ENCODE data around the gene SBNO2.

Gene SBNO2

GRCh38 chr19:1108291-1109031, 65.6 kb downstream of the SBNO2 start:
- no peak for DNase-seq (ENCODE audit: low read depth, low spot score)

GRCh38 chr19:1107661-1108261, 66.3 kb downstream of the SBNO2 start:
- no peak for DNase-seq (ENCODE audit: low read depth, low spot score)

- DNase-seq (ENCODE audit: low read depth, low spot score) = peak; percentile 55
Measured at GRCh38 chr19:1106841-1107660, 67.0 kb downstream of the SBNO2 start.

GRCh38 chr19:1105873-1106840, 67.9 kb downstream of the SBNO2 start:
- DNase-seq (ENCODE audit: low read depth, low spot score) = no peak

GRCh38 chr19:1105008-1105872, 68.8 kb downstream of the SBNO2 start:
- DNase-seq (ENCODE audit: low read depth, low spot score) = peak; percentile 73

GRCh38 chr19:1104311-1105007, 69.6 kb downstream of the SBNO2 start:
- peak; percentile 60 for DNase-seq (ENCODE audit: low read depth, low spot score)

GRCh38 chr19:1103708-1104310, 70.3 kb downstream of the SBNO2 start, which contains the start of gene GPX4:
TSS of gene GPX4 (plus strand) at chr19:1103994. CDS start at chr19:1104044, 50 bp downstream.
- DNase-seq (ENCODE audit: low read depth, low spot score) = peak; percentile 99

GRCh38 chr19:1103132-1103707, 70.8 kb downstream of the SBNO2 start:
- no peak for DNase-seq (ENCODE audit: low read depth, low spot score)

GRCh38 chr19:1102407-1103131, 71.5 kb downstream of the SBNO2 start:
- peak; percentile 62 for DNase-seq (ENCODE audit: low read depth, low spot score)

GRCh38 chr19:1101337-1101698, 72.8 kb downstream of the SBNO2 start:
- no peak for DNase-seq (ENCODE audit: low read depth, low spot score)

- peak; percentile 62 for DNase-seq (ENCODE audit: low read depth, low spot score)
Measured at GRCh38 chr19:1098177-1099051, 75.7 kb downstream of the SBNO2 start.

GRCh38 chr19:1097810-1098176, 76.3 kb downstream of the SBNO2 start:
- no peak for DNase-seq (ENCODE audit: low read depth, low spot score)

- DNase-seq (ENCODE audit: low read depth, low spot score) = peak; percentile 98
Measured at GRCh38 chr19:1094978-1095701, 78.9 kb downstream of the SBNO2 start, which contains the start of gene POLR2E. TSS of gene POLR2E (minus strand) at chr19:1095375. CDS start at chr19:1095315, 60 bp downstream.

- no peak for DNase-seq (ENCODE audit: low read depth, low spot score)
Measured at GRCh38 chr19:1094655-1094977, 79.5 kb downstream of the SBNO2 start.

GRCh38 chr19:1093811-1094553, 80.1 kb downstream of the SBNO2 start:
- DNase-seq (ENCODE audit: low read depth, low spot score) = no peak

- DNase-seq (ENCODE audit: low read depth, low spot score) = no peak
Measured at GRCh38 chr19:1093330-1093729, 80.7 kb downstream of the SBNO2 start.

All from ELF-1 (cell line).